NAMALWA (cell line): ENCODE data around the gene MFAP4.

Experiments
- DNase-seq: peaks from one replicate; pipeline ENCODE4 v3.0.0-alpha.2; 2015; ENCODE audit warnings: low spot score

Gene MFAP4

DNA sequence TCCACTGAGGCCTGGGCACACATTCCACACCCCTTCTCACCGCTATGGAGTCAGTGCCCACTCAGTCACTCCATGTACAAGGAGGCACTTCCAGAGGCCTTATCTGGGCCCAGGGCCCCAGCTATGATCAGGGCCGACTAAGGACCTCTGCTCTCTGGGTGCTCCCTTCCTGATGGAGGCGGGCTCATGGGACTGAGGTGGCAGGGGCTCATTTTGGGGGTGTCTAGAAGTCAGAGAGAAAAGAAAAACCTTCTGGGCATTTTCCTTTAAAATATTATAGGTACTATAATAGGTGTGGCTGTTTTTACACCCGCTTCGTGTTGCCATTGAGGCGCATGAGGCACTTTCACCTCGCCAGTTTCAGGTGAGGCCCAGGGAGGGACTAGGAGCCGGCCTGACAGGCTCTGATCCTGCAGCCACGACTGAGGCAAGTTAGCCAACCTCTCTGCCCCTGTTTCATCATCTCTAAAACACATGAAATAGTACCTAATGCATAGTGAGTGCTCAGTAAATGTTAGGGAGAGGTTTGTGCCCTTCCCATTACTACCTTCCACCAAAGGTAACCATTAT, 38.8 kb downstream of the MFAP4 start:
- DNase-seq = no peak

DNA sequence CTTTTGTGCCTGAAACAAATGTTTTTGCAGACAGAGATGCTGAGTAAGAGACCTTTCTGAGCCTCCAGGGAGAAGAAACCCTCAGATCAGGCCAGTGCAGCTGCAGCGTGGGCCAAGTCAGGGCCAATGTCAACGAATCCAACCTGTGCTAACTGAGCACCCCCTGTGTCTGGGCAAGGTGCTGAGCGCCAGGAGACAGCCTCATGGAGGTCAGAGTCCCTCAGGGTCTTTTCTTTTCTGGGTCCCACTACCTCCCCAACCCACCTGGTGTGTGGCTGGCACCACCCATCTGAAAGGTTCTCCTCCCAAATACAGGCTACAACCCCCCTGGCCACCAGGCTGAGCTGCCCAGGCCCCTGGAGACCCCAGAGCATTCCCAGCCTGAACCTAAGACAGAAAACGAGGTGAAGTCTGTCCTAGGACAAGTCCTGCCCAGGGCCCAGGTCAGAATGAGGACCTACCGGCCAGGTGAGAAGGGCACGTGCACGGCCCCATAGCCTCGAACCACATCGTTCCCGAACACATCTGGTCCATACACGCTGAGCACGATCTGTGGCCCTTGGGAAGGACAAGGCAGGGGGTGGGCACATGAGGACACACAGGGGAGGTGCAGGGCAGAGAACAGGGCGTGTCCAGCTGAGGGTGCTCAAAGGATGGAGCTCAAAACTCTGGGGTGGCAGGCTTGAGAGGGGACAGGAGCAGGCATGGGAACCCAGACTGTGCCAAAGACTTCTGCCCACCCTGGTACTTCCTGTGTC, 39.5 kb downstream of the MFAP4 start:
- DNase-seq = no peak

GRCh38 chr17:19346351-19347255, 40.4 kb downstream of the MFAP4 start:
- DNase-seq = peak; percentile 46

DNA sequence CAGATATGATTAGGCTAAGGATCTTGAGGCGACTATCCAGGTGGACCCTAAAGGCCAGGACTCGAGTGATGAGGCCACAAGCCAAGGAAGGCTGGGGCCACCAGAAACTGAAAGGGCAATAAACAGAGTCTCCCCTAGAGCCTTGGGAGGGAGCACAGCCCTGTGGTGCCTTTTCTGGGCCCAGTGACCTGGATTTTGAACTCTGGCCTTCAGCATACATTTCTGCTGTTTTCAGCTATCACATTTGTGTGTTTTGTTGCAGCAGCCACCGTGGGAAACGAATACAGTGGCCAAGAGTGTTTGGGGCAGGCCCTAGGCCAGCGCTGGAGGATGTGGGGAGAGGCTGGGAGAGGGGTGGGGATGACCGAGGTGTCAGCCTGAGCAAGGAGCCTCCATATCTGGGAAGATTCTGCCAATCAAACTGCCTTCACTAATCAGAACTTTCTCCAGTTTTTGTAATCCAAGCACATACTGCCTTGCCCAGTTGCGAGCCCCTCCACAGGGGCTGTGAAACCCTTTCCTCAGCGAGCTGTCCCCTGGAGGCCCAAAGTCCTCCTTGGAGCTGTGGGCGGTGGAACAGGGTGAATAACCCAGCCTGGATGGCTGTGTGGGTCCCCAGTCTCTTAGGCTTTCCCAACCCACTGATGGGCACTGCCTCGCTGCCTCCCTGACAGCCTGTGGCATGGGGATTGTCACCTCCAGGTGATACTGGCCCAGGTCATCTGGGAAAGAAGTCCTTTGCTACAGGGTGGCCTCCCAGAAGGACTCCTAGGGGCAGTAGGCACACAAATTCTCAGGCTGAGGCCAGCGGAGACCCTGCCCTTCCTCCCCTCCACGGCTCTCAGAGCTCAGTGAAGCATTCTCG, 41.3 kb downstream of the MFAP4 start:
- DNase-seq = no peak

DNA sequence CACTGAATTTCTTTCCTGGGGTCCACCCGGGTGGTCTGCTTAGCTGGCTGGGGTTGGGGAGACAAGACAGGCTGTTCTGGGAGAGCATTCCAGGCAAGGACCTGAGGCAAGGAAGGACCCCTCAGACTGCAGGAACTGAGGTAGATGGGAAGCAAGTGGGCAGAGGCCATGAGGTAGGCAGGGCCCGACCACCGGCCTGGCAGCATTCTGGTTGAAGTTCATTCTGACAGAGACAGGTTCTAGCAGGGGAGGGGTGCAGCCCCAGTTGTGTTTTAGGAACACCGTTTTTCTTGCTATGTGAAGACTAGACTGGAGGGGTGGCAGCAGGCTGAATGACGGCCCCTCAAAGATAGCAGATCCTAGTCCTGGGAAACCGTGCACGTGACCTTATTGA, 41.9 kb downstream of the MFAP4 start:
- DNase-seq = no peak

- no peak for DNase-seq
These were observed 42.5 kb downstream of the MFAP4 start for GRCh38 chr17:19344311-19345066.

DNA sequence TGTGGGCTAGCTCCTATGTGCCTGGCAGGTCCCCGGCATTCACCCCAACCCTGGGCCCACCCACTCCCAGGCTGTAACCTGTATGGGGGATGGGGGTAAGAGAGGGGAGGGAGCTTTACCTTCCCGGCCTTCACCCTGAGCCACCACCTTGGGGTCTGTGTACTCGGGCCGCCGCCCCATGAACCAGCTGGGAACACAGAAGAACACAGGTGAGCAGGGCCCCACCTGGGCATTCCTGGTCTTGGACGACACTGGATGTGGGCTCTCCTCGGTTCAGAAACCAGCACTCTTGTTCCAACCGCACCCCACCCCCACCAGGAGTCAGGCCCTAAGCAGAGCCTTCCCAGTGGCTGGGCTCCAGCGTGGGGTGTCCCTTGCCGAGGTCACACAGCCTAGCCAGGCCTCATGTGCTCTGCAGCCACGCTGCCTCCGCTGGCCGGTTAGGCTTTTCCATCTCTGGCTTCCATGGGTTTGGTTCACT, 43.3 kb downstream of the MFAP4 start:
- DNase-seq = no peak

DNA sequence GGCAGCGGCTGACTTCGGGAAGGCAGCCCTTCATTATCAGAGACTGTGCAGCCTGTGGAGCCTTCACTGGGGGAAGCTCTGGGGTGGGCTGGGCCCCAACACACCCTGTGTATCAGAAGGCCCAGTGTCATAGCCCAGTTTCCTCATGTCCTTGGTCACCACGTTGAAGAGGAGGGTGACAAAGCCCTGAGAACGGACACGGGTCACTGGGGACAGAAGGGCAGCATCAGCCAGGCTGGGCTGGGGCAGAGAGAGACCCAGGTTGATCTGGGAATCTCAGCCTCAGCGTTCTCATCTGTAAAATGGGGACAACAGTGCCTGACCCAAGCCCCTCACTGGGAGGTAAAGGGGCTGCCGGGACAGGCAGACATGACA, 43.7 kb downstream of the MFAP4 start:
- DNase-seq = no peak

DNA sequence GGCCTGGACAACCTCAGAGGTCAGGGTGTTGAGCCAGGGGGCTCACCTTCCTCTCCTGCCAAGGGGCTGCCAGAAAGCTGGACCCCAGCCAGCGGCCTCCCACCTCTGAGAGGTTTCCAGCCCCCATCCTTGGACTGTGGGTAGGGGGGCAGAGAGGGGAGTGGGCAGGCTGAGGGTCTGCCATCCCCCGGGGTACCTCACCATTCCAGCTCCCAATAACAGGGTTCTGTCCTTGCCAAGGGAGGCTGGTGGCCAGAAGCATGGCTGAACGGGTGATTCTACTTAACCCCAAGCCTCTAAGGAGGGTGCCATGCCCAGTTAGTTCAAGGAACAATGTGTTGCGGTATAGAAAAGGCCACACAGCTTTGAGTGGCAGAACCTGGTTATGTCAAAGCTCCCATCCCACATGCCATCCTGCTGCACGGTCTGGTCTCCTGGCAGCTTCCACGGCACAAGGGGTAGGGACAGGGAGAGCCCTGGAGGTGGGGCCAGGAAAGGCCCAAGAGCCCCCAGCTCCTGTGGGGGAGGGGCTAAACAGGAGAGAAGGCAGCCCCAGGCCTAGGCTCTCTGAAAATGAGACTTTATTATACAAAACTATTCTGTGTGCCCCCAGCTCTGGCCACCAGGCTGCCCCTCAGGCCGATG, 44.3 kb downstream of the MFAP4 start:
- DNase-seq = no peak

GRCh38 chr17:19341641-19342610, 45.1 kb downstream of the MFAP4 start:
- DNase-seq = no peak

DNA sequence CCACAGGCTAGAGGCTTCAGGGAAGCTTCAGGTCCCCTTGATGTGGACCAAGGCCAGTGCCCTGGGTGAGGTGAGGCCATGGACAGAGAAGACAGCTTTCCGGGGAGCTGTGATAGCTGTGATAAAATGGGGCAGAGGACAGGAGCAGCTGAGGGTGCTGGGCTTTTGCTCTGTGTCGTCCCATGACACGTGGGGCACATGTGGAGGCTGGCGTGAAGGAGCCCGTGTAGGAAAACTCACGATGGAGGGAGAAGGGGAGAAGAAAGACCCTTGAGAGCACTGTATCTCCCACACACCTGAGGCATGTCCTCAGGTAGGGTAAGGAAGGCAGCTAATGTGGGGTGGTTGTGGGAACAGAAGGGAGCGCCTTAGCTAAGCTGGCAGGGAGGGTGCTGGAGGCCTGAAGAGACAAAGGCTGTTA, 45.8 kb downstream of the MFAP4 start:
- DNase-seq = no peak

DNA sequence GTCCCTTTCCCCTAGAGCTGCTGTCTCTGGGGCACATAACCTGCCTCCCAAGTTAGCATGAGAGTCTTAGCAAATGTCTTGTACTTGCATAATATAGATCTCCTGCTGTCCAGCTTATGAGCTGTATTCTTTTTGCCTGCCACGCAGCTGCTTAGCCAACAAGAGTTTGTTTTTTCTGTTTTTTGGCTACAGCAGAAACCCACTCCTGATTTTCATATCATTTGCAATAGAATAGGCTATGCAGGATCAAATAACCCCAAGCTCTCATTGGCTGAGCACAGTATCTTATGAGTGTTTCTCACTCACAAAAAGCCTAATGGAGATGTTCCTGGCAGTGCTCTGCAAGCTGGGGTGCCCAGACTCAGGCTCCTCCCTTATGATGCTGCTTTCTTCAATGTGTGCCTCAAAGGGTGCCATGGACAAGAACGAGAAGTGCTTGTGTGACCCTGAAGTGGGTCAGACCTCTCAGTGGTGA, 47.6 kb downstream of the MFAP4 start:
- DNase-seq = no peak

DNA sequence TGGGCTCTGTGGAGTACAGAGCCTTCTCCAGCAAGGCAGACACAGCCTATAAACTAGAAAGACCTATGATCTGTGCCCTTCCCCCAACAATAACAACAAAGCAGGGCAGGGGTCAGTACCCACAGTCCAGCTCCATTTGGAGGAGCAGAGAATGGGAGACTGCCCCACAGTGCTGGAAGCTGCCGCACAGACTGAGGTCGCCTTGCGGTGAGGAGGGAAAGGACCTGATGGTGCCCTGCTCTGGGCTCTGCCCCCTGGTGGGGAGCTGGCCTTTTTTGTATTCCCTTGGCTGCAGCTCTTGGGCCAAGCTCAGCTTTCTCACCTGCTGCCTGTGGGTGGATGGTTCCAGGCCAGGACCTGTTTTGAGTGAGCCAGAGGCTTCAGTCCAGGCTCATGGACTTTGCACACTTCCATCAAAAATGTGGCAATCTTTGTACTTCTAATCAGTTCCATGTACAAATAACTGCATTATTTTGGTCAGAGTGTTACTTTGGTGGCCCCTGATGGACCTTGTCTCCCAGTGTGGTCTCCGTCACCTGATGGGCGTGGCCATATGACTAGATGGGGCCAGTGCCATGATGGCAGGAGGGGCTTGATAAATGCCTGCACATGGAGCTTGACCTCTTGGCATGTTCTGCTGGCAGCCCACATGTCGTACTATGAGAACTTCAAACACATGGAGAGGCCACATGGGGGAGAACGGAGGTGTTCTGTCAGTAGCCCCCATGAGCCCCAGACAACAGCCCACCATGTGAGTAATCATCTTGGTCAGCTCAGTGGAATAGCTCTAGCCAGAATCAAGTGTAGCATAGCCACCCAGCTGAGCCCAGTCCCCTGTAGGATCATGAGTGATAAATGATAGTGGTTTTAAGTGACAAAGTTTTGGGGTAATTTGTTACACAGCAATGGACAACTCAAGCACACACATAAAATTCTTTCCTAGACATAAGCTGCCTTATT, 48.7 kb downstream of the MFAP4 start:
- peak; percentile 54 for DNase-seq

- no peak for DNase-seq
These were observed 49.3 kb downstream of the MFAP4 start for GRCh38 chr17:19337712-19338023.

GRCh38 chr17:19336938-19337711, 49.9 kb downstream of the MFAP4 start:
- DNase-seq = no peak

GRCh38 chr17:19335951-19336631, 50.9 kb downstream of the MFAP4 start:
- no peak for DNase-seq

- DNase-seq = no peak
These were observed 52.7 kb downstream of the MFAP4 start for GRCh38 chr17:19334331-19334730.
